B cell (primary cell): ENCODE measurements around the gene KCNJ6. TPM values are rescaled to one million over a fixed set of nuclear protein-coding genes. Genes with fewer than 3 reads are reported as not detected.

Experiments used
- ATAC-seq: fragments of 200-7000 bp; cut with Tn5 transposase; one replicate; pipeline ENCODE4 v1.10.0; 2021; ENCODE audit warnings: low read depth, mild to moderate bottlenecking, moderate number of reproducible peaks, moderate library complexity
- CTCF ChIA-PET: fragments of 350-600 bp; sonication (Branson Sonifier 250); formaldehyde crosslinking; loops from one replicate; lab custom pipeline; 2021; ENCODE audit warnings: antibody characterized with exemption, inconsistent platforms; lab: Charles Lee
- POLR2A ChIA-PET: fragments of 350-600 bp; sonication (Branson Sonifier 250); formaldehyde crosslinking; loops from one replicate; lab custom pipeline; 2021; ENCODE audit warnings: antibody characterized with exemption; lab: Charles Lee
- DNase-seq: peaks from one replicate; pipeline ENCODE4 v3.0.0; 2013
- H2AFZ ChIP-seq: 2 replicates; pipeline ENCODE4 v1.6.1; 2012; ENCODE audit warnings: mild to moderate bottlenecking, low read depth, low read length; ENCODE audit not compliant: insufficient read depth, poor library complexity, severe bottlenecking
- H3K27ac ChIP-seq, 2 donors: 1 replicate in 1 of 2; 2 replicates in 1 of 2; pipeline ENCODE4 v1.5.1; 2012 to 2013; ENCODE audit warnings: low read length in 2 of 2, mild to moderate bottlenecking in 2 of 2, moderate library complexity in 1 of 2
- H3K27me3 ChIP-seq, 4 experiments: fragments of 200-600 bp in 1 of 4; sonication (generic) in 1 of 4; replicated peaks in 1 of 4; 1 replicate in 2 of 4; 2 replicates in 2 of 4; pipeline versions ENCODE4 v1.6.1 to v1.7.0; 2013 to 2016; ENCODE audit warnings: low read length in 3 of 4, mild to moderate bottlenecking in 2 of 4, mixed read lengths in 1 of 4, moderate library complexity in 1 of 4; ENCODE audit not compliant: insufficient read depth in 4 of 4, control insufficient read depth in 3 of 4; ENCODE audit errors: control extremely low read depth in 1 of 4
- H3K36me3 ChIP-seq, 2 experiments: replicated peaks in 1 of 2; 1 replicate in 1 of 2; 2 replicates in 1 of 2; pipeline versions ENCODE4 v1.6.1 to v1.7.1; 2013; ENCODE audit warnings: low read length in 1 of 2; ENCODE audit not compliant: insufficient read depth in 2 of 2, control insufficient read depth in 1 of 2; ENCODE audit errors: control extremely low read depth in 1 of 2, extremely low read depth in 1 of 2
- H3K4me1 ChIP-seq, 2 donors: fragments of 200-600 bp in 1 of 2; sonication (generic) in 1 of 2; 1 replicate in 1 of 2; 2 replicates in 1 of 2; pipeline versions ENCODE4 v1.5.1 to v1.6.1; 2013 to 2017; ENCODE audit warnings: low read length in 2 of 2; ENCODE audit not compliant: control insufficient read depth in 2 of 2, insufficient read depth in 2 of 2
- H3K4me2 ChIP-seq: replicated peaks from 2 replicates; pipeline ENCODE3; 2012; ENCODE audit warnings: mild to moderate bottlenecking, low read depth, low read length; ENCODE audit not compliant: poor library complexity, severe bottlenecking
- H3K4me3 ChIP-seq, 5 experiments: fragments of 200-600 bp in 1 of 5; sonication (generic) in 1 of 5; 1 replicate in 3 of 5; 2 replicates in 2 of 5; pipeline versions ENCODE4 v1.5.1 to v1.7.0; 2011 to 2016; ENCODE audit warnings: low read length in 4 of 5, mild to moderate bottlenecking in 4 of 5, low read depth in 2 of 5, control low read depth in 1 of 5, moderate library complexity in 1 of 5; ENCODE audit not compliant: insufficient read depth in 1 of 5; ENCODE audit errors: control extremely low read depth in 1 of 5, extremely low read depth in 1 of 5
- H3K79me2 ChIP-seq: fragments of 200-600 bp; sonication (generic); one replicate; pipeline ENCODE4 v1.6.0; 2016; ENCODE audit warnings: low read length; ENCODE audit not compliant: control insufficient read depth, insufficient read depth
- H3K9ac ChIP-seq: fragments of 200-600 bp; sonication (generic); 2 replicates; pipeline ENCODE4 v1.6.1; 2017; ENCODE audit warnings: mild to moderate bottlenecking, low read length, moderate library complexity
- H3K9me3 ChIP-seq, 3 donors: one replicate each; pipeline versions ENCODE4 v1.6.1 to v1.7.1; 2013; ENCODE audit warnings: low read length in 2 of 3; ENCODE audit not compliant: control insufficient read depth in 2 of 3, insufficient read depth in 1 of 3; ENCODE audit errors: control extremely low read depth in 1 of 3
- H4K20me1 ChIP-seq: 2 replicates; pipeline ENCODE4 v1.6.0; 2012; ENCODE audit warnings: mild to moderate bottlenecking, low read length; ENCODE audit not compliant: insufficient read depth, control insufficient read depth, poor library complexity, severe bottlenecking
- H3K27ac Mint-ChIP-seq: one replicate; pipeline ENCODE4 v1.8.0; 2021; ENCODE audit warnings: mixed read lengths
- H3K27me3 Mint-ChIP-seq: one replicate; pipeline ENCODE4 v1.8.0; 2021; ENCODE audit warnings: mixed read lengths
- H3K4me1 Mint-ChIP-seq: one replicate; pipeline ENCODE4 v1.8.0; 2021; ENCODE audit warnings: mixed read lengths
- H3K4me3 Mint-ChIP-seq: one replicate; pipeline ENCODE4 v1.8.0; 2021; ENCODE audit warnings: mixed read lengths
- H3K9me3 Mint-ChIP-seq: one replicate; pipeline ENCODE4 v1.8.0; 2022; ENCODE audit warnings: mixed read lengths; ENCODE audit not compliant: insufficient read depth
- EZH2 ChIP-seq: IDR thresholded peaks from 2 replicates; pipeline ENCODE4 v1.6.1; 2012; ENCODE audit warnings: borderline replicate concordance, low read depth, mild to moderate bottlenecking, moderate library complexity, low read length; ENCODE audit not compliant: insufficient read depth, poor library complexity, severe bottlenecking
- WGBS: methylation state at CpG from one replicate; pipeline ENCODE4 v1.1.5; 2013; ENCODE audit warnings: missing lambda C conversion rate; ENCODE audit not compliant: insufficient coverage; 5-methylcytosine and 5-hydroxymethylcytosine counted together
- intact Hi-C: fragments of 100-400 bp; cut with micrococcal nuclease; formaldehyde crosslinking; loops from one replicate; pipeline ENCODE4 v1.10.0; 2022
- polyA plus RNA-seq: library from polyadenylated mRNA; depleted of rRNA; stranded (reverse); fragments of >200 nt; gene quantifications from 2 replicates; pipeline ENCODE4 v1.2.3, GENCODE V29; 2012
- total RNA-seq, 2 donors: library from RNA; stranded (reverse); fragments of 120-200 nt in 1 of 2; gene quantifications; 1 replicate in 1 of 2; 2 replicates in 1 of 2; pipeline versions ENCODE4 v1.2.3 to v1.2.4, GENCODE V29; 2013 to 2022
- TF ChIP-seq, protein P1 (sequence below): fragments of 200-600 bp; IDR thresholded peaks from one replicate; pipeline ENCODE4 v1.8.0; 2022; ENCODE audit warnings: antibody characterized with exemption, mild to moderate bottlenecking

The KCNJ6 gene
- total and polyA plus RNA-seq, 2 donors (not counting 1 experiment from before 2014, with no cell fraction given), result not detected

DNA sequence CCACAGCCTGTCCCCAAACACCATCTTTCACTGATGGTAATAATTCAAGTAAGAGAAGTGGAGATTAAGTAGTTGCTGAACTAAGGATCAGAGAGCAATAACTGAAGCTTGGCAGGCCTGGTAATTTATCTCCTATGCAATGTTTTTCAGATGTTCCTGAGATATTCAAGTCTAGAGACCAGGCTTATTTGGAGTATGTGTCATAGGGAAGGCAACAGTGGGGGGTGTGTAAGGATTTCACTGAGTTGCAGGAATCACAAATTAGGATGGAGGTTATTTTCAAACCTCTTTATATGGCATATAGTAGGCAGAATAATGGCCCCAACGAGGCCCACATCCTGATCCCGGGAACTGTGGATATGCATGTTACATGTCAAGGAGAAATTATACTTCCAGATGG lies 171.7 kb downstream of the KCNJ6 start:
- Histone ChIP-seq H3K4me3 (no peak overlapping the region), H2AFZ (no peak overlapping the region), H3K9me3 (no peaks in the 10 kb centered on the region), H3K79me2 (no peaks in the 10 kb centered on the region), H3K4me2 (no peak overlapping the region), H3K27me3 (no peaks in the 10 kb centered on the region), H3K9ac (no peak overlapping the region), H3K27ac (no peak overlapping the region), H3K4me1 (no peaks in the 10 kb centered on the region), H3K36me3 (no peaks in the 10 kb centered on the region), H4K20me1 (no peaks in the 10 kb centered on the region)
- no peak overlapping the region for H3K27ac Mint-ChIP-seq
- H3K9me3 Mint-ChIP-seq, result no peaks in the 10 kb centered on the region
- intact Hi-C loops, result no loop called here
- ChIA-PET POLR2A (no interaction called here), CTCF (no interaction called here)
- H3K4me3 Mint-ChIP-seq, result no peak overlapping the region
- WGBS, result 100% methylated on average over 1 of the region's 2 CpGs
- no peak for DNase-seq
- ATAC-seq, result no peak
- H3K27me3 Mint-ChIP-seq, result no peaks in the 10 kb centered on the region
- TF ChIP-seq EZH2, result no peak
- TF ChIP-seq, protein P1, sequence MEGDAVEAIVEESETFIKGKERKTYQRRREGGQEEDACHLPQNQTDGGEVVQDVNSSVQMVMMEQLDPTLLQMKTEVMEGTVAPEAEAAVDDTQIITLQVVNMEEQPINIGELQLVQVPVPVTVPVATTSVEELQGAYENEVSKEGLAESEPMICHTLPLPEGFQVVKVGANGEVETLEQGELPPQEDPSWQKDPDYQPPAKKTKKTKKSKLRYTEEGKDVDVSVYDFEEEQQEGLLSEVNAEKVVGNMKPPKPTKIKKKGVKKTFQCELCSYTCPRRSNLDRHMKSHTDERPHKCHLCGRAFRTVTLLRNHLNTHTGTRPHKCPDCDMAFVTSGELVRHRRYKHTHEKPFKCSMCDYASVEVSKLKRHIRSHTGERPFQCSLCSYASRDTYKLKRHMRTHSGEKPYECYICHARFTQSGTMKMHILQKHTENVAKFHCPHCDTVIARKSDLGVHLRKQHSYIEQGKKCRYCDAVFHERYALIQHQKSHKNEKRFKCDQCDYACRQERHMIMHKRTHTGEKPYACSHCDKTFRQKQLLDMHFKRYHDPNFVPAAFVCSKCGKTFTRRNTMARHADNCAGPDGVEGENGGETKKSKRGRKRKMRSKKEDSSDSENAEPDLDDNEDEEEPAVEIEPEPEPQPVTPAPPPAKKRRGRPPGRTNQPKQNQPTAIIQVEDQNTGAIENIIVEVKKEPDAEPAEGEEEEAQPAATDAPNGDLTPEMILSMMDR, result no peak
- no peaks in the 10 kb centered on the region for H3K4me1 Mint-ChIP-seq

DNA sequence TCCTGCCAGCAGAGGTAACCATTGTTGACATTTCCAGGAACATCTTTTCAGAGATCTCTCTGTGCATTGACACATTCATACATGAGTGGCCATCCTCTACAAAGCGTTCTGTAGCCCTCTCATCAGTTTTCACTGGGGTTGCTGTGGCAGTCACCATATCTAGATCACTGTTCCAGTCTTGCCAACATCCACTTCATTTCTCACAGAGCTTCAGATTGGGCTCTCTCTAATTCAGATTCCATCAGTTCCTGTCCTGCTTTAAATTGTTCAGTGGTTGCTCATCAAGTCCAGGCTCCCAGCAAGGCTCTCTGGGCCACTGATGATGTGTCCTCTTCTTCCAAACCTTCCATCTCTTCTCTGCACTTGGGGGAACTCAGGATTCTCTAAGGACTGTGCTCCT lies 173.7 kb downstream of the KCNJ6 start:
- TF ChIP-seq, protein P1, result no peak
- no peak for TF ChIP-seq EZH2
- no peak overlapping the region for H3K4me2 ChIP-seq
- DNase-seq (no peak), ATAC-seq (no peak)
- no peaks in the 10 kb centered on the region for H3K4me1 ChIP-seq
- H3K4me3 ChIP-seq, result no peak overlapping the region
- H3K27ac ChIP-seq, result no peak overlapping the region
- Mint-ChIP-seq H3K27me3 (no peaks in the 10 kb centered on the region), H3K27ac (no peak overlapping the region), H3K9me3 (no peaks in the 10 kb centered on the region), H3K4me3 (no peak overlapping the region), H3K4me1 (no peaks in the 10 kb centered on the region)
- H3K9ac ChIP-seq, result no peak overlapping the region
- intact Hi-C loops, result no loop called here
- CTCF ChIA-PET, result no interaction called here
- H4K20me1 ChIP-seq, result no peaks in the 10 kb centered on the region
- H3K36me3 ChIP-seq, result no peaks in the 10 kb centered on the region
- WGBS, result 6% methylated on average over 1 of the region's 1 CpG
- no peak overlapping the region for H2AFZ ChIP-seq
- no peaks in the 10 kb centered on the region for H3K9me3 ChIP-seq
- POLR2A ChIA-PET, result no interaction called here
- no peaks in the 10 kb centered on the region for H3K79me2 ChIP-seq
- H3K27me3 ChIP-seq, result no peaks in the 10 kb centered on the region
